Sigmoid colon (tissue), 7 donors: ENCODE results near the gene BORA. TPM values are rescaled to one million over a fixed set of nuclear protein-coding genes. Genes with fewer than 3 reads are reported as not detected.
A peak's percentile ranks its signal among the peaks of the same experiment; 100 is the strongest.
"Not testable (repeated sequence)": the region's sequence is repeated elsewhere in the genome, so short reads cannot be mapped to it uniquely, and the experiment has no call there.

Experiments
- DNase-seq: peaks from one replicate; pipeline ENCODE4 v3.0.0-alpha.2; 2019
- H3K27ac ChIP-seq, 4 donors: fragments of 200-600 bp; sonication (generic); one replicate each; pipeline ENCODE4 v1.5.1; 2016 to 2019; ENCODE audit warnings: mild to moderate bottlenecking in 1 of 4
- H3K27me3 ChIP-seq, 3 donors: fragments of 200-600 bp; sonication (generic); one replicate each; pipeline ENCODE4 v1.5.1; 2019; ENCODE audit warnings: mild to moderate bottlenecking in 1 of 3
- H3K36me3 ChIP-seq, 4 donors: fragments of 200-600 bp; sonication (generic); one replicate each; pipeline ENCODE4 v1.5.1; 2016 to 2019
- H3K4me1 ChIP-seq, 4 donors: fragments of 200-600 bp; sonication (generic); one replicate each; pipeline ENCODE4 v1.5.1; 2017 to 2019
- H3K4me3 ChIP-seq, 4 donors: fragments of 200-600 bp; sonication (generic); one replicate each; pipeline ENCODE4 v1.5.1; 2017 to 2019; ENCODE audit warnings: mild to moderate bottlenecking in 2 of 4, moderate library complexity in 1 of 4
- H3K9me3 ChIP-seq, 4 donors: fragments of 200-600 bp in 3 of 4; sonication (generic) in 3 of 4; one replicate each; pipeline versions ENCODE4 v1.5.1 to v1.6.1; 2013 to 2019
- CTCF ChIP-seq, 4 experiments: fragments of 450-650 bp in 3 of 4; fragments of 200-600 bp in 1 of 4; IDR thresholded peaks; one replicate each; pipeline ENCODE4 v1.5.1; 2016 to 2019; ENCODE audit warnings: antibody characterized with exemption in 4 of 4, mild to moderate bottlenecking in 3 of 4, moderate library complexity in 2 of 4
- EP300 ChIP-seq, 4 donors: sonication (generic); formaldehyde crosslinking; IDR thresholded peaks; one replicate each; pipeline ENCODE4 v1.6.1; 2017; ENCODE audit warnings: antibody characterized with exemption in 4 of 4
- POLR2A ChIP-seq, 2 donors: fragments of 450-650 bp; IDR thresholded peaks; one replicate each; pipeline ENCODE4 v1.6.1; 2016; ENCODE audit warnings: antibody characterized with exemption in 2 of 2, mild to moderate bottlenecking in 2 of 2, moderate library complexity in 2 of 2
- POLR2AphosphoS5 ChIP-seq, 4 donors: sonication (generic); formaldehyde crosslinking; IDR thresholded peaks; one replicate each; pipeline ENCODE4 v1.6.1; 2017; ENCODE audit warnings: antibody characterized with exemption in 4 of 4
- WGBS, 2 donors: extraction: QIAGEN DNeasy Blood & Tissue Kit; methylation state at CpG; one replicate each; pipeline ENCODE4 v1.1.7; 2013; 5-methylcytosine and 5-hydroxymethylcytosine counted together
- intact Hi-C: fragments of 100-400 bp; cut with DNase I; formaldehyde crosslinking; loops from one replicate; pipeline ENCODE4 v1.15.1; 2023
- polyA plus RNA-seq, 3 donors: library from polyadenylated mRNA; stranded (reverse); fragments of 200-250 nt; gene quantifications; one replicate each; pipeline ENCODE4 v1.2.3, GENCODE V29; 2013
- total RNA-seq, 4 donors: library from RNA; depleted of rRNA; stranded (reverse); fragments of >200 nt; gene quantifications; one replicate each; pipeline ENCODE4 v1.1.0, GENCODE V29; 2016
- donor health status: healthy with polysubstance abuse.
- donor health status: Bipolar disorder and iron deficiency.
- donor health status: healthy.

The BORA gene
- total and polyA plus RNA-seq, 7 donors, result 1.4 to 7.9 (median 4.9) TPM

- DNase-seq, result no peak
- no peak for TF ChIP-seq CTCF (IDR thresholded peaks at IDR 0.05)
- TF ChIP-seq POLR2A (IDR thresholded peaks at IDR 0.05), result no peak
- TF ChIP-seq EP300 (IDR thresholded peaks at IDR 0.05), result no peak
- TF ChIP-seq POLR2AphosphoS5 (IDR thresholded peaks at IDR 0.05), result no peak
- Histone ChIP-seq H3K36me3 (peaks cover 19 to 92% (median 61%) of the 10 kb centered on the region in 4 donors), H3K9me3 (no peaks in the 10 kb centered on the region), H3K27me3 (no peaks in the 10 kb centered on the region), H3K4me1 (peaks cover 0 to 7% (median 1%) of the 10 kb centered on the region in 4 donors), H3K27ac (no peak overlapping the region), H3K4me3 (no peak overlapping the region)
- 86 to 89% methylated on average over 2 of the region's 2 CpGs for WGBS, 2 donors
- intact Hi-C loops, result no loop called here
Measured at GRCh38 chr13:72774019-72774418, 46.3 kb downstream of the BORA start.

GRCh38 chr13:72781451-72782439 is 54.0 kb downstream of the BORA start, which contains the start of the genes DIS3 and PIBF1:
TSS of gene DIS3 (minus strand) at chr13:72781900. CDS start at chr13:72781832, 68 bp downstream.
TSS of gene PIBF1 (plus strand) at chr13:72782133. CDS start at chr13:72783470, 1,337 bp downstream.
- Histone ChIP-seq H3K27ac (peak within 1 kb of the TSS; percentile 87 to 92 (median 88)), H3K9me3 (no peaks in the 10 kb centered on the region), H3K36me3 (peaks cover 7 to 30% (median 13%) of the 10 kb centered on the region in 4 donors), H3K4me3 (peak within 1 kb of the TSS; percentile 82 to 95 (median 94)), H3K27me3 (no peaks in the 10 kb centered on the region), H3K4me1 (peaks cover 0 to 41% (median 32%) of the 10 kb centered on the region in 4 donors)
- peak; percentile 98 for DNase-seq
- intact Hi-C loops, result loop anchor here (2.0 to 5.0 kb wide), 2 partner anchors 55 to 276 kb away; partner anchors contain the start of genes BORA, KLF5 and MZT1
- 0% methylated on average over 81 of the region's 81 CpGs for WGBS, 2 donors
- no peak for TF ChIP-seq CTCF (IDR thresholded peaks at IDR 0.05)
- peak; percentile 38 to 66 for TF ChIP-seq POLR2A (IDR thresholded peaks at IDR 0.05)
- peak in 2 of 4 donors; percentile 6 to 20 for TF ChIP-seq EP300 (IDR thresholded peaks at IDR 0.05)
- peak; percentile 72 to 92 (median 88) for TF ChIP-seq POLR2AphosphoS5 (IDR thresholded peaks at IDR 0.05)

- Histone ChIP-seq H3K9me3 (no peaks in the 10 kb centered on the region), H3K27ac (peak overlapping the region; percentile 87 to 92 (median 88)), H3K4me3 (peak overlapping the region; percentile 82 to 95 (median 94)), H3K27me3 (no peaks in the 10 kb centered on the region), H3K36me3 (peaks cover 2 to 20% (median 5%) of the 10 kb centered on the region in 4 donors), H3K4me1 (peaks cover 0 to 41% (median 32%) of the 10 kb centered on the region in 4 donors)
- WGBS, 2 donors, result 0 to 5% methylated on average over 7 of the region's 7 CpGs
- DNase-seq, result no peak
- TF ChIP-seq CTCF (IDR thresholded peaks at IDR 0.05) (no peak), POLR2A (IDR thresholded peaks at IDR 0.05) (no peak), POLR2AphosphoS5 (IDR thresholded peaks at IDR 0.05) (no peak), EP300 (IDR thresholded peaks at IDR 0.05) (no peak)
- intact Hi-C loops, result loop anchor here (5.0 kb wide), 1 partner anchor 275 kb away; the partner anchor contains the start of gene KLF5
Measured at GRCh38 chr13:72782717-72783116, 55.0 kb downstream of the BORA start.

- intact Hi-C loops, result loop anchor here (5.0 kb wide), 1 partner anchor 273 kb away; the partner anchor contains the start of gene KLF5
- H3K9me3 ChIP-seq, H3K27me3 ChIP-seq, H3K27ac ChIP-seq, DNase-seq, H3K4me3 ChIP-seq: not testable (repeated sequence)
- peaks cover 0 to 32% (median 22%) of the 10 kb centered on the region in 4 donors for H3K4me1 ChIP-seq
- peaks cover 0 to 15% (median 0%) of the 10 kb centered on the region in 4 donors for H3K36me3 ChIP-seq
- WGBS, 2 donors, result 95 to 97% methylated on average over 4 of the region's 4 CpGs
Measured at GRCh38 chr13:72784679-72785078, 57.0 kb downstream of the BORA start.

GRCh38 chr13:72788831-72789230 is 61.1 kb downstream of the BORA start:
- 71 to 82% methylated on average over 1 of the region's 1 CpG for WGBS, 2 donors
- no peaks in the 10 kb centered on the region for H3K9me3 ChIP-seq
- H3K27me3 ChIP-seq, result no peaks in the 10 kb centered on the region
- no peak overlapping the region for H3K27ac ChIP-seq
- intact Hi-C loops, result no loop called here
- H3K36me3 ChIP-seq, result peaks cover 0 to 36% (median 4%) of the 10 kb centered on the region in 4 donors
- H3K4me1 ChIP-seq, result peaks cover 0 to under 1% (median under 1%) of the 10 kb centered on the region in 4 donors
- DNase-seq, result no peak
- no peak overlapping the region for H3K4me3 ChIP-seq
- TF ChIP-seq POLR2A (IDR thresholded peaks at IDR 0.05), result no peak
- no peak for TF ChIP-seq EP300 (IDR thresholded peaks at IDR 0.05)
- no peak for TF ChIP-seq POLR2AphosphoS5 (IDR thresholded peaks at IDR 0.05)
- no peak for TF ChIP-seq CTCF (IDR thresholded peaks at IDR 0.05)
